K562 (cell line): ENCODE measurements around the gene KANK4. TPM values are rescaled to one million over a fixed set of nuclear protein-coding genes. Genes with fewer than 3 reads are reported as not detected.

ENCODE experiments used
- ATAC-seq: fragments of 200-7000 bp; cut with Tn5 transposase; 3 replicates; pipeline ENCODE4 v1.9.1; 2020; ENCODE audit warnings: moderate library complexity
- BruUV-seq: library from RNA; stranded (reverse); fragments of 400-500 nt; replicated peaks from 2 replicates; lab custom pipeline; 2021; lab: Mats Ljungman, UMichigan
- CTCF ChIA-PET: fragments of 300-600 bp; formaldehyde crosslinking; extraction: SDS; loops from one replicate; lab custom pipeline; 2021; ENCODE audit warnings: low intra/inter-chr PET ratio; lab: Yijun Ruan, JAX
- POLR2A ChIA-PET: fragments of 300-600, 350-650 bp; sonication (Branson Sonifier 250); formaldehyde crosslinking; extraction: SDS; loops from one replicate; lab custom pipeline; 2021; ENCODE audit warnings: antibody characterized with exemption, inconsistent platforms; lab: Yijun Ruan, JAX
- DNase-seq, 4 experiments: peaks; one replicate each; pipeline versions ENCODE4 v3.0.0 to v3.0.0-alpha.2; 2011 to 2018; ENCODE audit warnings: low spot score in 3 of 4, mixed read lengths in 3 of 4; ENCODE audit errors: extremely low read depth in 1 of 4
- FAIRE-seq: peaks from 2 replicates; lab custom pipeline; 2011; peaks lifted over from hg19 to GRCh38; lab: Jason Lieb, UNC
- H2AFZ ChIP-seq: 2 replicates; pipeline ENCODE4 v1.6.0; 2011; ENCODE audit warnings: low read depth, low read length, control low read depth, inconsistent platforms
- H3K27ac ChIP-seq: fragments of 200-600 bp; 3 replicates; pipeline ENCODE4 v1.8.0; 2011; ENCODE audit warnings: low read depth, mild to moderate bottlenecking, control low read depth, inconsistent platforms, low read length, moderate library complexity, mixed read lengths; ENCODE audit errors: extremely low read depth
- H3K27me3 ChIP-seq, 2 experiments: fragments of 300-600 bp in 1 of 2; 2 replicates in 1 of 2; 3 replicates in 1 of 2; pipeline versions ENCODE4 v1.6.0 to v1.8.0; 2011; ENCODE audit warnings: inconsistent platforms in 2 of 2, low read length in 2 of 2, mild to moderate bottlenecking in 1 of 2, mixed read lengths in 1 of 2, moderate library complexity in 1 of 2; ENCODE audit not compliant: control insufficient read depth in 2 of 2, insufficient read depth in 2 of 2
- H3K36me3 ChIP-seq: fragments of 300-600 bp; 3 replicates; pipeline ENCODE4 v1.8.0; 2011; ENCODE audit warnings: mild to moderate bottlenecking, low read length, inconsistent platforms; ENCODE audit not compliant: control insufficient read depth, insufficient read depth
- H3K4me1 ChIP-seq, 2 experiments: fragments of 200-600 bp in 1 of 2; replicated peaks in 1 of 2; 2 replicates in 1 of 2; 3 replicates in 1 of 2; pipeline versions ENCODE4 v1.5.1 to v1.8.0; 2011; ENCODE audit warnings: inconsistent platforms in 2 of 2, low read length in 2 of 2, mild to moderate bottlenecking in 1 of 2, mixed read lengths in 1 of 2, moderate library complexity in 1 of 2; ENCODE audit not compliant: control insufficient read depth in 2 of 2, insufficient read depth in 2 of 2
- H3K4me2 ChIP-seq: 2 replicates; pipeline ENCODE4 v1.6.1; 2011; ENCODE audit warnings: low read length, control low read depth, inconsistent platforms, mixed read lengths; ENCODE audit not compliant: insufficient read depth
- H3K4me3 ChIP-seq: fragments of 200-600 bp; sonication (generic), shearing (Covaris generic); 2 replicates; pipeline ENCODE4 v1.5.1; 2016; ENCODE audit warnings: control low read depth, inconsistent platforms
- H3K79me2 ChIP-seq: fragments of 200-600 bp; 3 replicates; pipeline ENCODE4 v1.8.0; 2011; ENCODE audit warnings: low read length, inconsistent platforms; ENCODE audit not compliant: control insufficient read depth, insufficient read depth
- H3K9ac ChIP-seq, 2 experiments: 2 replicates each; pipeline versions ENCODE4 v1.6.0 to v1.6.1; 2011; ENCODE audit warnings: low read depth in 2 of 2, low read length in 2 of 2, control low read depth in 1 of 2, inconsistent platforms in 1 of 2, mild to moderate bottlenecking in 1 of 2, mixed read lengths in 1 of 2; ENCODE audit not compliant: insufficient read depth in 1 of 2
- H3K9me1 ChIP-seq: one replicate; pipeline ENCODE4 v1.6.0; 2011; ENCODE audit warnings: inconsistent platforms, mild to moderate bottlenecking, low read length, moderate library complexity; ENCODE audit not compliant: control insufficient read depth, insufficient read depth
- H3K9me3 ChIP-seq: replicated peaks from 2 replicates; pipeline ENCODE4 v1.5.1; 2011; ENCODE audit warnings: low read depth, low read length, inconsistent platforms; ENCODE audit not compliant: control insufficient read depth, insufficient read depth
- H4K20me1 ChIP-seq: replicated peaks from 2 replicates; pipeline ENCODE4 v1.6.1; 2011; ENCODE audit warnings: low read length, inconsistent platforms, mixed read lengths; ENCODE audit not compliant: control insufficient read depth, insufficient read depth
- ATF7 ChIP-seq: fragments of 450-650 bp; IDR thresholded peaks from 2 replicates; pipeline ENCODE4 v1.7.1; 2014; ENCODE audit warnings: mild to moderate bottlenecking, moderate library complexity
- CC2D1A ChIP-seq: fragments of 450-650 bp; IDR thresholded peaks from 2 replicates; pipeline ENCODE4 v1.6.1; 2017; ENCODE audit warnings: mild to moderate bottlenecking
- ILF3 ChIP-seq: fragments of 450-650 bp; IDR thresholded peaks from 2 replicates; pipeline ENCODE4 v1.6.1; 2018; ENCODE audit warnings: antibody characterized with exemption, mild to moderate bottlenecking, moderate library complexity, borderline replicate concordance
- ILK ChIP-seq: fragments of 450-650 bp; IDR thresholded peaks from 2 replicates; pipeline ENCODE4 v1.6.1; 2016; ENCODE audit warnings: missing genetic modification characterization, low read depth, mild to moderate bottlenecking, missing compliant biosample characterization, moderate library complexity, borderline replicate concordance
- POLR2AphosphoS2 ChIP-seq: IDR thresholded peaks from 2 replicates; pipeline ENCODE4 v1.6.1; 2012; ENCODE audit warnings: low read length, improper control_type of control experiment
- SUPT5H ChIP-seq: fragments of 450-650 bp; IDR thresholded peaks from 2 replicates; pipeline ENCODE4 v1.6.1; 2016
- TRIM24 ChIP-seq, 2 experiments: fragments of 450-650 bp; IDR thresholded peaks; 2 replicates each; pipeline ENCODE4 v1.6.1; 2016
- ZNF785 ChIP-seq: fragments of 250-450 bp; sonication (Bioruptor Pico); IDR thresholded peaks from 2 replicates; pipeline ENCODE4 v1.4.0; 2020; ENCODE audit warnings: mild to moderate bottlenecking
- WGBS: fragments of 100-300 bp; shearing (Covaris generic); methylation state at CpG from one replicate; pipeline ENCODE4 v1.1.6; 2016; ENCODE audit warnings: low coverage, mixed read lengths; ENCODE audit not compliant: insufficient coverage; ENCODE audit errors: missing lambda C conversion rate; 5-methylcytosine and 5-hydroxymethylcytosine counted together
- in situ Hi-C: fragments of 300-500 bp; cut with MboI; formaldehyde crosslinking; loops from 4 replicates; pipeline ENCODE4 v1.15.0; 2018; ENCODE audit warnings: inconsistent platforms, mixed read lengths
- intact Hi-C: fragments of 100-400 bp; cut with micrococcal nuclease; formaldehyde crosslinking; loops from 2 replicates; pipeline ENCODE4 v1.14.2; 2022
- polyA plus RNA-seq, 8 experiments: library from polyadenylated mRNA; depleted of rRNA in 4 of 8; stranded (reverse) in 5 of 8; unstranded in 3 of 8; fragments of >200 nt; fragmentation: Nextera tagmentation in 2 of 8; fragmentation: Illumina TruSeq in 1 of 8; extraction: Ambion mirVana in 2 of 8; extraction: Trizol in 1 of 8; gene quantifications; 2 replicates each; pipeline versions ENCODE4 v1.2.1 to v1.2.3, GENCODE V29; 2011 to 2014; ENCODE audit warnings: inconsistent platforms in 1 of 8, missing spikeins in 1 of 8
- total RNA-seq, 7 experiments: library from RNA; depleted of rRNA in 6 of 7; stranded (reverse); fragments of >200 nt in 6 of 7; fragmentation: Illumina TruSeq in 2 of 7; extraction: Trizol in 2 of 7; gene quantifications; 2 replicates each; pipeline versions ENCODE4 v1.2.1 to v1.2.3, GENCODE V29; 2011 to 2021; ENCODE audit warnings: low replicate concordance in 1 of 7
- TF ChIP-seq, protein P1 (sequence below): fragments of 250-450 bp; sonication (Bioruptor Pico); IDR thresholded peaks from 2 replicates; pipeline ENCODE4 v1.4.0; 2020; ENCODE audit warnings: mild to moderate bottlenecking
- TF ChIP-seq, protein P2 (sequence below): IDR thresholded peaks from 2 replicates; pipeline ENCODE4 v1.6.1; 2011; ENCODE audit warnings: borderline replicate concordance, low read depth, mild to moderate bottlenecking, moderate library complexity, low read length; ENCODE audit not compliant: insufficient read depth, poor library complexity, severe bottlenecking
- TF ChIP-seq, protein P3 (sequence below): sonication (generic); IDR thresholded peaks from 2 replicates; pipeline ENCODE4 v1.6.1; 2016
- TF ChIP-seq, protein P4 (sequence below): fragments of 450-650 bp; IDR thresholded peaks from 2 replicates; pipeline ENCODE4 v1.6.1; 2016; ENCODE audit warnings: antibody characterized with exemption

KANK4 gene
- total and polyA plus RNA-seq, 9 of the 15 experiments (the other 6 are each of a cell fraction or from before 2014, with no cell fraction given), result not detected

DNA sequence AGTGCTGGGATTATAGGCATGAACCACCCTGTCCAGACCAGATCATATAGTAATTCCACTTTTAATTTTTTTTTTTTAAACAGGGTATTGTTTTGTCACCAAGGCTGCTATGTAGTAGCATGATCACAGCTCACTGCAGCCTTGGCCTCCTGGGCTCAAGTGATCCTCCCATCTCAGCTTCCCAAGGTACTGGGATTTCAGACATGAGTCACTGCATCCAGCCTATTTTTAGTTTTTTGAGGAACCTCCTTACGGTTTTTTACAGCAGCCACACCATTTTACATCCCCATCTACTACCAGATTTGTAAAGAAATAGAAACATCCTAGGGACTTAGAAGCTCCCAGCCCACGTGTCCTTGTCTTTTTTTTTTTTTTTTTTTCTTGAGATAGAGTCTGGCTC, 100.6 kb downstream of the KANK4 start:
- ChIA-PET POLR2A (no interaction called here), CTCF (no interaction called here)
- Histone ChIP-seq H3K4me3 (no peak overlapping the region), H3K27ac (no peak overlapping the region), H3K9me1 (no peaks in the 10 kb centered on the region), H4K20me1 (no peaks in the 10 kb centered on the region), H2AFZ (no peak overlapping the region), H3K9me3 (no peaks in the 10 kb centered on the region), H3K4me1 (no peaks in the 10 kb centered on the region), H3K36me3 (no peaks in the 10 kb centered on the region), H3K9ac (no peak overlapping the region), H3K79me2 (no peaks in the 10 kb centered on the region), H3K27me3 (no peaks in the 10 kb centered on the region; a peak in 1 of 5 replicates), H3K4me2 (no peak overlapping the region)
- intact Hi-C loops, result no loop called here
- DNase-seq (no peak), FAIRE-seq (no peak), ATAC-seq (no peak)
- no TSS peak for BruUV-seq
- 0% methylated on average over 1 of the region's 2 CpGs for WGBS
- TF ChIP-seq, protein P1, sequence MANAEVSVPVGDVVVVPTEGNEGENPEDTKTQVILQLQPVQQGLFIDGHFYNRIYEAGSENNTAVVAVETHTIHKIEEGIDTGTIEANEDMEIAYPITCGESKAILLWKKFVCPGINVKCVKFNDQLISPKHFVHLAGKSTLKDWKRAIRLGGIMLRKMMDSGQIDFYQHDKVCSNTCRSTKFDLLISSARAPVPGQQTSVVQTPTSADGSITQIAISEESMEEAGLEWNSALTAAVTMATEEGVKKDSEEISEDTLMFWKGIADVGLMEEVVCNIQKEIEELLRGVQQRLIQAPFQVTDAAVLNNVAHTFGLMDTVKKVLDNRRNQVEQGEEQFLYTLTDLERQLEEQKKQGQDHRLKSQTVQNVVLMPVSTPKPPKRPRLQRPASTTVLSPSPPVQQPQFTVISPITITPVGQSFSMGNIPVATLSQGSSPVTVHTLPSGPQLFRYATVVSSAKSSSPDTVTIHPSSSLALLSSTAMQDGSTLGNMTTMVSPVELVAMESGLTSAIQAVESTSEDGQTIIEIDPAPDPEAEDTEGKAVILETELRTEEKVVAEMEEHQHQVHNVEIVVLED (CRISPR knock-in tag), result no peak
- TF ChIP-seq ATF7, result no peak
- TF ChIP-seq CC2D1A, result no peak
- TF ChIP-seq POLR2AphosphoS2, result no peak
- TF ChIP-seq, protein P2, sequence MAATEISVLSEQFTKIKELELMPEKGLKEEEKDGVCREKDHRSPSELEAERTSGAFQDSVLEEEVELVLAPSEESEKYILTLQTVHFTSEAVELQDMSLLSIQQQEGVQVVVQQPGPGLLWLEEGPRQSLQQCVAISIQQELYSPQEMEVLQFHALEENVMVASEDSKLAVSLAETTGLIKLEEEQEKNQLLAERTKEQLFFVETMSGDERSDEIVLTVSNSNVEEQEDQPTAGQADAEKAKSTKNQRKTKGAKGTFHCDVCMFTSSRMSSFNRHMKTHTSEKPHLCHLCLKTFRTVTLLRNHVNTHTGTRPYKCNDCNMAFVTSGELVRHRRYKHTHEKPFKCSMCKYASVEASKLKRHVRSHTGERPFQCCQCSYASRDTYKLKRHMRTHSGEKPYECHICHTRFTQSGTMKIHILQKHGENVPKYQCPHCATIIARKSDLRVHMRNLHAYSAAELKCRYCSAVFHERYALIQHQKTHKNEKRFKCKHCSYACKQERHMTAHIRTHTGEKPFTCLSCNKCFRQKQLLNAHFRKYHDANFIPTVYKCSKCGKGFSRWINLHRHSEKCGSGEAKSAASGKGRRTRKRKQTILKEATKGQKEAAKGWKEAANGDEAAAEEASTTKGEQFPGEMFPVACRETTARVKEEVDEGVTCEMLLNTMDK, result no peak
- no peak for TF ChIP-seq ILK
- TF ChIP-seq, protein P3, sequence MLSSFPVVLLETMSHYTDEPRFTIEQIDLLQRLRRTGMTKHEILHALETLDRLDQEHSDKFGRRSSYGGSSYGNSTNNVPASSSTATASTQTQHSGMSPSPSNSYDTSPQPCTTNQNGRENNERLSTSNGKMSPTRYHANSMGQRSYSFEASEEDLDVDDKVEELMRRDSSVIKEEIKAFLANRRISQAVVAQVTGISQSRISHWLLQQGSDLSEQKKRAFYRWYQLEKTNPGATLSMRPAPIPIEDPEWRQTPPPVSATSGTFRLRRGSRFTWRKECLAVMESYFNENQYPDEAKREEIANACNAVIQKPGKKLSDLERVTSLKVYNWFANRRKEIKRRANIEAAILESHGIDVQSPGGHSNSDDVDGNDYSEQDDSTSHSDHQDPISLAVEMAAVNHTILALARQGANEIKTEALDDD, result no peak
- TF ChIP-seq SUPT5H, result no peak
- no peak for TF ChIP-seq TRIM24 (IDR thresholded peaks at IDR 0.05)
- TF ChIP-seq ZNF785, result no peak
- no peak for TF ChIP-seq ILF3
- TF ChIP-seq, protein P4, sequence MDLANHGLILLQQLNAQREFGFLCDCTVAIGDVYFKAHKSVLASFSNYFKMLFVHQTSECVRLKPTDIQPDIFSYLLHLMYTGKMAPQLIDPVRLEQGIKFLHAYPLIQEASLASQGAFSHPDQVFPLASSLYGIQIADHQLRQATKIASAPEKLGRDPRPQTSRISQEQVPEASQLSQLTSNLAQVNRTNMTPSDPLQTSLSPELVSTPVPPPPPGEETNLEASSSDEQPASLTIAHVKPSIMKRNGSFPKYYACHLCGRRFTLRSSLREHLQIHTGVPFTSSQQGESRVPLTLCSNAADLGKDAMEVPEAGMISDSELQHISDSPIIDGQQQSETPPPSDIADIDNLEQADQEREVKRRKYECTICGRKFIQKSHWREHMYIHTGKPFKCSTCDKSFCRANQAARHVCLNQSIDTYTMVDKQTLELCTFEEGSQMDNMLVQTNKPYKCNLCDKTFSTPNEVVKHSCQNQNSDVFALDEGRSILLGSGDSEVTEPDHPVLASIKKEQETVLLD, result no peak
- in situ Hi-C loops, result no loop called here
